IPS DF 6.9 (cell line): ENCODE data around the gene DMRT3.

Experiments
- DNase-seq: peaks from one replicate; pipeline ENCODE4 v3.0.0-alpha.2; 2013; ENCODE audit warnings: low read depth, low spot score
- H3K27ac ChIP-seq: one replicate; pipeline ENCODE4 v1.5.1; 2013; ENCODE audit warnings: low read length, control low read depth
- H3K27me3 ChIP-seq: 2 replicates; pipeline ENCODE4 v1.6.1; 2013; ENCODE audit warnings: mild to moderate bottlenecking, low read length; ENCODE audit not compliant: control insufficient read depth, insufficient read depth
- H3K36me3 ChIP-seq: 2 replicates; pipeline ENCODE4 v1.6.1; 2013; ENCODE audit warnings: low read length; ENCODE audit not compliant: control insufficient read depth, insufficient read depth
- H3K4me1 ChIP-seq: 2 replicates; pipeline ENCODE4 v1.6.1; 2013; ENCODE audit warnings: low read length; ENCODE audit not compliant: control insufficient read depth, insufficient read depth
- H3K4me3 ChIP-seq: 2 replicates; pipeline ENCODE4 v1.5.1; 2013; ENCODE audit warnings: mild to moderate bottlenecking, low read length
- H3K9me3 ChIP-seq: 2 replicates; pipeline ENCODE4 v1.6.1; 2013; ENCODE audit warnings: low read length, inconsistent platforms; ENCODE audit not compliant: control insufficient read depth, insufficient read depth
- WGBS: extraction: QIAGEN DNeasy Blood & Tissue Kit; methylation state at CpG from one replicate; pipeline ENCODE4 v1.1.7; 2013; ENCODE audit warnings: mixed read lengths, missing lambda C conversion rate; ENCODE audit not compliant: insufficient read length, insufficient coverage; 5-methylcytosine and 5-hydroxymethylcytosine counted together

DMRT3 gene

GRCh38 chr9:1025131-1025530 is 48.7 kb downstream of the DMRT3 start:
- no peak for DNase-seq
- H3K27me3 ChIP-seq: no peaks in the 10 kb centered on the region
- WGBS: no CpG with 5 or more reads among the region's 8 CpGs

GRCh38 chr9:1026219-1026618 is 49.8 kb downstream of the DMRT3 start:
- H3K36me3 ChIP-seq: no peaks in the 10 kb centered on the region
- H3K4me3 ChIP-seq: no peak overlapping the region
- H3K27me3 ChIP-seq: no peaks in the 10 kb centered on the region
- H3K9me3 ChIP-seq: no peaks in the 10 kb centered on the region
- H3K4me1 ChIP-seq: no peaks in the 10 kb centered on the region
- no peak for DNase-seq
- H3K27ac ChIP-seq: no peak overlapping the region

More at GRCh38 chr9:1025131-1025530, 48.7 kb downstream of the DMRT3 start:
- no peaks in the 10 kb centered on the region for H3K36me3 ChIP-seq
- no peaks in the 10 kb centered on the region for H3K9me3 ChIP-seq
- H3K27ac ChIP-seq: no peak overlapping the region
- no peak overlapping the region for H3K4me3 ChIP-seq
- H3K4me1 ChIP-seq: no peaks in the 10 kb centered on the region

GRCh38 chr9:1028501-1029190 is 52.2 kb downstream of the DMRT3 start:
- WGBS: no CpG with 5 or more reads among the region's 8 CpGs

GRCh38 chr9:1031951-1032601 is 55.6 kb downstream of the DMRT3 start:
- WGBS: no CpG with 5 or more reads among the region's 14 CpGs
- no peaks in the 10 kb centered on the region for H3K36me3 ChIP-seq
- no peaks in the 10 kb centered on the region for H3K9me3 ChIP-seq
- 0 out of 2 replicates have a peak, but pooled peaks cover 2% of the 10 kb centered on the region for H3K27me3 ChIP-seq
- DNase-seq: no peak
- no peaks in the 10 kb centered on the region for H3K4me1 ChIP-seq
- no peak overlapping the region for H3K4me3 ChIP-seq
- H3K27ac ChIP-seq: no peak overlapping the region

More at GRCh38 chr9:1028501-1029190, 52.2 kb downstream of the DMRT3 start:
- Histone ChIP-seq H3K27ac (no peak overlapping the region), H3K4me1 (no peaks in the 10 kb centered on the region), H3K4me3 (no peak overlapping the region), H3K36me3 (no peaks in the 10 kb centered on the region), H3K27me3 (no peaks in the 10 kb centered on the region), H3K9me3 (no peaks in the 10 kb centered on the region)
- DNase-seq: no peak

- H3K27me3 ChIP-seq: peaks cover 3% of the 10 kb centered on the region; the same call in 1 of the 2 replicates
- H3K4me3 ChIP-seq: no peak overlapping the region
- no peaks in the 10 kb centered on the region for H3K9me3 ChIP-seq
- no CpG with 5 or more reads among the region's 3 CpGs for WGBS
- H3K4me1 ChIP-seq: no peaks in the 10 kb centered on the region
- H3K27ac ChIP-seq: no peak overlapping the region
- H3K36me3 ChIP-seq: no peaks in the 10 kb centered on the region
- DNase-seq: no peak
These were observed 57.8 kb downstream of the DMRT3 start for GRCh38 chr9:1034271-1034670.

- peaks cover 51% of the 10 kb centered on the region for H3K27me3 ChIP-seq
- no peaks in the 10 kb centered on the region for H3K36me3 ChIP-seq
- no peaks in the 10 kb centered on the region; the same call in 1 of the 2 replicates for H3K4me1 ChIP-seq
- H3K27ac ChIP-seq: no peak overlapping the region
- no peaks in the 10 kb centered on the region for H3K9me3 ChIP-seq
- no peak overlapping the region for H3K4me3 ChIP-seq
- no CpG with 5 or more reads among the region's 4 CpGs for WGBS
- DNase-seq: no peak
These were observed 63.1 kb downstream of the DMRT3 start for GRCh38 chr9:1039589-1039988.
